Effector memory CD4-positive, alpha-beta T cell (primary cell): Measurements from ENCODE around the gene TM4SF4.

Source experiments
- DNase-seq, 3 donors: peaks; one replicate each; pipeline ENCODE4 v3.0.0-alpha.2; 2020
- H3K27ac ChIP-seq: 2 replicates; pipeline ENCODE4 v1.7.0; 2013; ENCODE audit warnings: mild to moderate bottlenecking, low read length, moderate library complexity; ENCODE audit not compliant: insufficient read depth, poor library complexity, severe bottlenecking
- H3K27me3 ChIP-seq: replicated peaks from 2 replicates; pipeline ENCODE4 v1.7.0; 2013; ENCODE audit warnings: mild to moderate bottlenecking, low read length; ENCODE audit not compliant: insufficient read depth, control insufficient read depth, poor library complexity, severe bottlenecking
- H3K36me3 ChIP-seq: 2 replicates; pipeline ENCODE4 v1.7.0; 2013; ENCODE audit warnings: mild to moderate bottlenecking, low read length, moderate library complexity; ENCODE audit not compliant: control insufficient read depth, insufficient read depth
- H3K4me1 ChIP-seq: 2 replicates; pipeline ENCODE4 v1.7.0; 2013; ENCODE audit warnings: low read length, mild to moderate bottlenecking; ENCODE audit not compliant: control insufficient read depth, insufficient read depth, poor library complexity, severe bottlenecking
- H3K4me3 ChIP-seq: 2 replicates; pipeline ENCODE4 v1.7.0; 2013; ENCODE audit warnings: low read length, low read depth, mild to moderate bottlenecking; ENCODE audit not compliant: insufficient read depth, poor library complexity, severe bottlenecking
- H3K9me3 ChIP-seq: 2 replicates; pipeline ENCODE4 v1.7.0; 2013; ENCODE audit warnings: mild to moderate bottlenecking, low read length, moderate library complexity; ENCODE audit not compliant: control insufficient read depth

The TM4SF4 gene

DNA sequence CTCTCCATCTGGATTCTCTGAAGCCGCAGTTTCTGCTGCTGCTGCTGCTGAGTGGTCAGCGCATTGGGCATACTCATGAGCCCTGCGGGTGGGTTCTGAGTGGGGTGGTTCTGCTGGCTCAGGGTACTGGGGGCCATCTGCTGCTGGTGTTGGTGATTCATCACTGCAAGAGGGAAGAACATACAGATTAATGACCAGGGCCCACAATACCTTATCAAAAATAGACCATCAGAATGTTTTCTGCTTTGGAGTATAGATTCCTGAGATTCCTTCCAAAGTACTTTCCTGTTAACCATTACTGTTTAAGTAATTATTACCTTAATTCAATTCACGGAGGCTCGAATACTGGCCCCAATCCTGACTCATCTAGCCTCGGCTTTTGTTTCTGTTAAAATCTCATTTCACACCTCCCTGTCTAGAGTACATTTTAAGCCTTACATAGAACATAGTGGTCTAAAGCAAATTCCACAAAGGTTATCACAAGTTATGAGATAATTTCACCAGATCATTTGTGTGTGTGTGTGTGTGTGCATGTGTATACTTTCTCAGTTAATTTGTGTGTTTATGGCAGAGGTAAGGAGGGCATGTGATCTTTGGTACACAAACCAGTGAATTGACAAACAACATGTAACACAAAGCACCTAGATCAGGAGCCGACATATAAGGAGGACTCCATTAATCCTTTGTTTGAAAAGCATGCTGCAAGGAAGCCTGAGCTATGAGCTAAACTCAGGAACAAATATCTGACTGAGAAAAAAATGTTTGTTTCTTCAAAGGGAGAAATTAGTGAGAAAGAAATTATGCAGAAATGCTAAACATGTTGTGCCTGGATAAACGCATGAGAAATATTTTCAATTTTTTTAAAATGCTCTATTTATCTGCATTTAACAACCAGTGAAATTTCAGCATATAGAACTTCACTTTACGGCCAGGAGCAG is 68.1 kb downstream of the TM4SF4 start:
- Histone ChIP-seq H3K27ac (no peak overlapping the region), H3K27me3 (no peaks in the 10 kb centered on the region), H3K4me1 (no peaks in the 10 kb centered on the region), H3K4me3 (no peak overlapping the region), H3K36me3 (no peaks in the 10 kb centered on the region), H3K9me3 (no peaks in the 10 kb centered on the region)
- no peak for DNase-seq

DNA sequence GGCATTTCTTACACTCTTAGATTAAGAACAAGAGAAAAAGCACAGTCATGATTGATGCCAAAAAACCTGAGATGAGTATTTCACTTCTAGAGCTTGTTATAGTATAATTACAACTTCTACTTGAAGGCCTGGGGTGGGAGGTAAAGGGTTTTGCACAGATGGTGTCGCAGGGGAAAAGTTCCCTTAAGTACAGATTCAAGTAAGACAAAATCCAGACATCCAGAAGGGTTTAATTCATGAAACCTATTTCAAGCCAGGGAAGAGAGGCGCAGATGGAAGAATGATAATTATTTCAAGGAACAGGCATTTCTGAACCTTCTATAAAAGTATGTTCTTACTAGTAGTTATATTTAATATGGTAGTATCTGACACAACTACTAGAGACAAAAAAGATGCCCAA is 70.6 kb downstream of the TM4SF4 start:
- DNase-seq: no peak
- Histone ChIP-seq H3K36me3 (no peaks in the 10 kb centered on the region), H3K27me3 (no peaks in the 10 kb centered on the region), H3K9me3 (no peaks in the 10 kb centered on the region), H3K27ac (no peak overlapping the region), H3K4me3 (no peak overlapping the region), H3K4me1 (no peaks in the 10 kb centered on the region)

DNA sequence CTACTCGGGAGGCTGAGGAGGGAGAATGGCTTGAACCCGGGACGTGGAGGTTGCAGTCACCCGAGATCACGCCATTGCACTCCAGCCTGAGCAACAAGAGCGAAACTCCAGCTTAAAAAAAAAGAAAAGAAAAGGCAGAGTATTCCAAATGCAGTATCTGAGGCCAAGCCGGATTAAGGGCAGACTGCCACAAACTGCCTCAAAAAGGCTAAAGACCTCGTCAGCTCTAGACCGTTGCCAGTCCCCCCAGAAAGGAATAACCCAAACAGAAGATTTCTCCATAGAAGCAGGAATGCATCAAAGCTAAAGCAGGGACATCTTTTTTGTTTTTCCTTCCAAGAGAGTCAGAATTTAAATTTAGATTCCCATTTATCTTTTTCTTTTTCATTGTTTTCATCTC is 72.9 kb downstream of the TM4SF4 start:
- Histone ChIP-seq H3K4me3 (no peak overlapping the region), H3K36me3 (no peaks in the 10 kb centered on the region), H3K4me1 (no peaks in the 10 kb centered on the region), H3K9me3 (no peaks in the 10 kb centered on the region), H3K27me3 (no peaks in the 10 kb centered on the region), H3K27ac (no peak overlapping the region)
- no peak for DNase-seq

DNA sequence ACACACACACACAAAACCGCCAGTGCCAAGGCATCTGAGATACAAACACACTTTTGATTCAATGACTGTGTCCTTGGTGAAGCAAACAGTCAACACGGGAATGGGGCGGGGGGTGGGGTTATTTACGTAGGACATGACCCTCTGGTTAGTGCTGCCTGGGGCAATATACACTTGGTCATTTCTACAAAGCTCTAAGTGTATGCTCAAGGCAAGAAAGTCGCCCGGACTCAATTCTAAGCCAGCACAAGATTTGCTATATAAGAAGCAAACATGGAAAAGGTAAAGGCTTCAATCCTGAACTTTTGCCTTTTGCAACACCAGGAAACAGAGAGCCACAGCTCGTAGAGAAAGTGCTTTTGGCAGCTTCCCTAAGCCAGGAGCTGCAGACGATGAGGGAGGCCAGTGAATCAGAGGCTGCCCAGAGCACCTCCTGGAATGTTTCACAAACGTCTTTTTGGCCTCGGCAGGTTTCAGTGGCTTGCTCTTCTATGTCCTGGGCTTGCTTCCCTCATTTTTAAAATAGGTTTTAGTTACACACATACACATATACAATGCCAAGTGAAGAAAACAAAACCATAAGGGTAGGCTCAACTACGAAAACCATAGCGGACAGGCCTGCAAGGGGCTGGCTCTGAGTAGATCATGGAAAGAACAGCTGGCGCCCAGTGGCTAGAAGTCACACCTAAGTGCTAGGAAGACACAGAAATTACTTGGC is 73.6 kb downstream of the TM4SF4 start:
- no peak overlapping the region for H3K4me3 ChIP-seq
- H3K9me3 ChIP-seq: no peaks in the 10 kb centered on the region
- no peaks in the 10 kb centered on the region for H3K4me1 ChIP-seq
- H3K27ac ChIP-seq: no peak overlapping the region
- H3K36me3 ChIP-seq: no peaks in the 10 kb centered on the region
- H3K27me3 ChIP-seq: no peaks in the 10 kb centered on the region
- DNase-seq: no peak

DNA sequence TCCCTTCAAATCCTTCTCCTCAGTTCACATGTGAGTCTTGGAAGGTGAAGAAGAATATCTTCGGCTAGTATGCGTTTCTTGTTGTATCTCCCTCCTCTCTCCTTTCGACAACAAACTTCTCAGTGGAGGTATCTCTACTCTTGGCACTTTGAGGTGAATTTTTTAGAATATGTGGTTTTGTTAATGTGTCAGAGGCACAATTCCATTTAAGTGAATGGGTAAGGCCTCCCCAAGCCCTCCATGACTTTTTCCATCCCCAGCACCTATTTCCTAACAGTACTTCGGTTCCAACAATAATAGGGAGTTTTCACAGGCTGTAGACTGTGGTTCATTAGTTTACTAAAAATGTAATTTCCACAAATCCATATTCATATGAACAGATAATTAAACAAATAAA is 74.2 kb downstream of the TM4SF4 start:
- Histone ChIP-seq H3K9me3 (no peaks in the 10 kb centered on the region), H3K4me3 (no peak overlapping the region)

DNA sequence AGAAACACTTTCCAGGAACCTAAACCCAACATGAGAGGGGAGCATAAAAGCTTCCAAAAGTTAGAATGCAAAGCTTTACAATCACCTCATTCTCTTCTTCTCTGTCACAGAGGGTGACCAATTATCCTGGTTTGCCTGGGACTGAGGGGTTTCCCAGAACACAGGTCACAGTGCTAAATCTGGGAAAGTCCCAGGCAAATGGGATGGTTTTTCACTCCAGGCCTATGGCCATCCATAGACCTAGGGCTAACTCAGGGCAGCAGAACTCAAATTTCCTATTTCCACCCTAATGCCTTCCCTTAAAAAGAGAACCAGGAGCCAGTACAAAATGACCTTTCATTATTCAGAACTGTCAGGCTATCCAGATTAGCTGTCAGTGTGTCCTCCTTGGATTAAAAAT is 77.0 kb downstream of the TM4SF4 start:
- Histone ChIP-seq H3K27ac (no peak overlapping the region), H3K27me3 (no peaks in the 10 kb centered on the region), H3K4me3 (no peak overlapping the region), H3K9me3 (no peaks in the 10 kb centered on the region), H3K36me3 (no peaks in the 10 kb centered on the region), H3K4me1 (no peaks in the 10 kb centered on the region)
- DNase-seq: no peak

More for the DNA sequence above, 74.2 kb downstream of the TM4SF4 start:
- H3K36me3 ChIP-seq: no peaks in the 10 kb centered on the region
- H3K27ac ChIP-seq: no peak overlapping the region
- no peak for DNase-seq
- no peaks in the 10 kb centered on the region for H3K4me1 ChIP-seq
- no peaks in the 10 kb centered on the region for H3K27me3 ChIP-seq

DNA sequence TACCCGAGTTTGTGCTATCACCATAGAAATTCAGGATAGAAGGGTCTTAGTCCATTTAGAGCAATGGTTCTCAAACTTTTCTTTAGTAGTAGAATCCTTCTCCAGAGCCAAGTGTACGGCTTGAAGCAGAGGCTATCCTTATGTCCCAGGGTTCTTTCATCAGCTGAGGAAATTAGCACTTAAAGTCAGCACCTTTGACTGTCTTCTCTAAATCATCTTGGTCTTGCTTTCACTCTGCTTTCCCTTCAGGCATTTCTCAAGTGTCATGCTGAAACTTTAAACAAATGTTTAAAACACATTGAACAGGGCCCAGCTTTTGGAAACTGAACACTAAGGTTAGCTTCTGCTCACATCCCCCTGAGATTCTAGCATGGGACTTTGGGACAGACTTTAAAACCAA is 78.2 kb downstream of the TM4SF4 start:
- H3K27ac ChIP-seq: no peak overlapping the region
- no peak for DNase-seq

More for the DNA sequence above, 78.2 kb downstream of the TM4SF4 start:
- no peaks in the 10 kb centered on the region for H3K4me1 ChIP-seq
- H3K4me3 ChIP-seq: no peak overlapping the region
- no peaks in the 10 kb centered on the region for H3K36me3 ChIP-seq
- no peaks in the 10 kb centered on the region for H3K27me3 ChIP-seq
- no peaks in the 10 kb centered on the region for H3K9me3 ChIP-seq
